Adrenal gland (tissue), 12 donors: Measurements from ENCODE around the gene PCSK6. TPM values are rescaled to one million over a fixed set of nuclear protein-coding genes. Genes with fewer than 3 reads are reported as not detected.

ENCODE experiments used
- DNase-seq, 7 donors: peaks; one replicate each; pipeline ENCODE4 v3.0.0-alpha.2; 2019 to 2020
- H3K27ac ChIP-seq, 5 donors: fragments of 200-600 bp; sonication (generic) in 4 of 5; 1 replicate in 3 of 5; 2 replicates in 2 of 5; pipeline versions ENCODE4 v1.5.1 to v1.8.0; 2016 to 2020; ENCODE audit warnings: mild to moderate bottlenecking in 1 of 5
- H3K27me3 ChIP-seq: fragments of 200-600 bp; 2 replicates; pipeline ENCODE4 v1.8.0; 2021
- H3K36me3 ChIP-seq, 2 donors: fragments of 200-600 bp; replicated peaks in 1 of 2; 1 replicate in 1 of 2; 2 replicates in 1 of 2; pipeline versions ENCODE4 v1.5.1 to v1.8.0; 2018 to 2022
- H3K4me1 ChIP-seq, 2 donors: fragments of 200-600 bp; replicated peaks in 1 of 2; 1 replicate in 1 of 2; 2 replicates in 1 of 2; pipeline versions ENCODE4 v1.5.1 to v1.8.0; 2018 to 2021
- H3K4me3 ChIP-seq, 4 donors: fragments of 200-600 bp; sonication (generic) in 3 of 4; one replicate each; pipeline ENCODE4 v1.5.1; 2016 to 2018
- H3K9me3 ChIP-seq, 3 donors: fragments of 200-600 bp; sonication (generic) in 1 of 3; replicated peaks in 1 of 3; 1 replicate in 2 of 3; 2 replicates in 1 of 3; pipeline versions ENCODE4 v1.5.1 to v1.8.0; 2016 to 2021
- POLR2A ChIP-seq, 2 donors: fragments of 450-650 bp; IDR thresholded peaks; one replicate each; pipeline ENCODE4 v1.6.1; 2017; ENCODE audit warnings: antibody characterized with exemption in 2 of 2, mild to moderate bottlenecking in 2 of 2, moderate library complexity in 1 of 2
- WGBS, 4 donors: extraction: QIAGEN DNeasy Blood & Tissue Kit in 2 of 4; methylation state at CpG; one replicate each; pipeline versions ENCODE4 v1.1.5 to v1.1.7; 2013 to 2017; 5-methylcytosine and 5-hydroxymethylcytosine counted together
- intact Hi-C, 2 donors: fragments of 100-400 bp; cut with DNase I; formaldehyde crosslinking; loops; one replicate each; pipeline versions ENCODE4 v1.14.1 to v1.15.0; 2022 to 2023
- polyA plus RNA-seq, 3 donors: library from polyadenylated mRNA; stranded (reverse); fragments of 200-250 nt in 2 of 3; fragments of 350-450 nt in 1 of 3; fragmentation: Illumina TruSeq in 1 of 3; extraction: RNeasy Lipid Tissue Mini Kit (QIAGEN cat#74804) in 1 of 3; gene quantifications; one replicate each; pipeline ENCODE4 v1.2.3, GENCODE V29; 2013 to 2014
- total RNA-seq, 9 donors: library from RNA; depleted of rRNA in 4 of 9; stranded (reverse); fragments of >200 nt in 4 of 9; fragments of 120-200 nt in 1 of 9; fragmentation: NEBNext Ultra II Directional in 1 of 9; extraction: Animal tissue kit (Norgen Biotek cat#: 25700) in 1 of 9; gene quantifications; one replicate each; pipeline versions ENCODE4 v1.1.0 to v1.2.4, GENCODE V29; 2013 to 2023
- TF ChIP-seq, protein P1 (sequence below), 6 experiments: fragments of 450-650 bp in 4 of 6; fragments of 200-600 bp in 2 of 6; sonication (generic) in 1 of 6; IDR thresholded peaks; 1 replicate in 5 of 6; 2 replicates in 1 of 6; pipeline versions ENCODE4 v1.5.1 to v1.8.0; 2016 to 2021; ENCODE audit warnings: antibody characterized with exemption in 6 of 6, mild to moderate bottlenecking in 2 of 6, moderate library complexity in 1 of 6
- donor health status: healthy with polysubstance abuse.
- donor health status: Bipolar disorder and iron deficiency.
- donor health status: DM: yes; HTN: yes; CAD: no.
- donor health status: DM: no; HTN: no; CAD: no.
- donor health status: DM: no; HTN: no; CAD: no.
- donor health status: DM: yes; HTN: yes; CAD: no.

PCSK6 gene
- total and polyA plus RNA-seq, 12 donors = 0.88 to 53.0 (median 5.6) TPM

DNA sequence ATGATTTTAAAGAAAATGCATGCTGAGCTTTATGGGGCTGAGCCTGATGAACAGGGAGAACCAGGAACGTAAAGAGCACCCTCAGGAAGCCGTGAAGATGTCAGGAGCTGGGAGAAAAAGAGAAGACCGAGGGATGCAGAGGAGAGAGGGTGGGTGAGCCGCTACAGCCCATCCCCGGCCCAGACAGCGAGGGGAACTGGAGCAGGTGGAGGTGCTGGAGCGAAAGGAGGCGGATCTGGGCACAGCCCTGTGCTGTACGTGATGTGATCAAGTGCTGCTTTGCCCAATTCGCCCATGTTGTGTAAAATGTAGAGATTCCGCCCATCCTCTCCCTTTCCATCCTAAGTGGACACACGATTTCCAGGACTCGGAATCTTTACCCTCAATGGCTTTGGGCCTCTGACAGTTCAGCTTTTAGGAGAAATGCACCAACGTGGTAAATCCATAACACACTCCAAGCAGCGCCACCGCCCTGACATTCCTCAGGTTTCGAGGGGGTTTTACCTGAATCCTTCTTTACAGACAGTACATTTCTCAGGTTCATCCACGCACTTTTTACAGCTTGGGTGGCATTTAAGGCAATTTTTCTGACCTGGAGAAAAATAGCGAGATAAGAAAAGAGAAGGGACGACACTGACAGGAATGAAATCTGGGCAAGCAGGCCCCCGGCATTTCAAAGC is 167.4 kb downstream of the PCSK6 start:
- TF ChIP-seq, protein P1, sequence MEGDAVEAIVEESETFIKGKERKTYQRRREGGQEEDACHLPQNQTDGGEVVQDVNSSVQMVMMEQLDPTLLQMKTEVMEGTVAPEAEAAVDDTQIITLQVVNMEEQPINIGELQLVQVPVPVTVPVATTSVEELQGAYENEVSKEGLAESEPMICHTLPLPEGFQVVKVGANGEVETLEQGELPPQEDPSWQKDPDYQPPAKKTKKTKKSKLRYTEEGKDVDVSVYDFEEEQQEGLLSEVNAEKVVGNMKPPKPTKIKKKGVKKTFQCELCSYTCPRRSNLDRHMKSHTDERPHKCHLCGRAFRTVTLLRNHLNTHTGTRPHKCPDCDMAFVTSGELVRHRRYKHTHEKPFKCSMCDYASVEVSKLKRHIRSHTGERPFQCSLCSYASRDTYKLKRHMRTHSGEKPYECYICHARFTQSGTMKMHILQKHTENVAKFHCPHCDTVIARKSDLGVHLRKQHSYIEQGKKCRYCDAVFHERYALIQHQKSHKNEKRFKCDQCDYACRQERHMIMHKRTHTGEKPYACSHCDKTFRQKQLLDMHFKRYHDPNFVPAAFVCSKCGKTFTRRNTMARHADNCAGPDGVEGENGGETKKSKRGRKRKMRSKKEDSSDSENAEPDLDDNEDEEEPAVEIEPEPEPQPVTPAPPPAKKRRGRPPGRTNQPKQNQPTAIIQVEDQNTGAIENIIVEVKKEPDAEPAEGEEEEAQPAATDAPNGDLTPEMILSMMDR (IDR thresholded peaks at IDR 0.05) = no peak
- no peak for TF ChIP-seq POLR2A (IDR thresholded peaks at IDR 0.05)
- Histone ChIP-seq H3K4me3 (no peak overlapping the region), H3K27ac (no peak overlapping the region), H3K27me3 (no peaks in the 10 kb centered on the region), H3K36me3 (no peaks in the 10 kb centered on the region), H3K4me1 (no peaks in the 10 kb centered on the region), H3K9me3 (no peaks in the 10 kb centered on the region)
- 87 to 92% (median 90%) methylated on average over 21 of the region's 21 CpGs for WGBS, 4 donors
- intact Hi-C loops = no loop called here
- DNase-seq = no peak

DNA sequence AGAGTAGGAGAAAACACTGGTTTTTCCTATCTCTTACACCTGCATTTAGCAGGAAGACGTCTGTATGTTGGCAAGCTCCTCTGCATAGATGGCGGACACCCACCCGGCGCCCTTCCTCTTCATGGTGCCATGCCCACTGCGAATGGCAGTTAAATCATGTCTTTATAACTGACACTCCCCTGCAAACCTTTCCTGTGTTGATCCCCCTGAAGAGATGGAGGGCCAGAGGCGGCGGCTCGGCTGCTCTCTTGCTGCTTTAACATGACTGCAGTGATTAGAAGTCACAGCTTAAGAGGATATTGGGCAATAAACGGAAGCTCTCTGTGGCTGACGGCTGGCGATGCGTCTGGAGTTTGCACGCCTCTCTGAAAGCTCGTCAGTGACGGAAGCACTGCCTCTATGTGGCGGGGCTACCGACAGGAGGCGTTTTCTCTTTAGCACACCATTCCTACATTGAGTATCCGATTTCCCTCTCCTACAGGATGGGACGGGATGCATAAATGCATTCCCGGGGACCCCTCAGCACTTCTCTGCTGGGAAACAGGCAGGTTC is 168.9 kb downstream of the PCSK6 start:
- peak overlapping the region in 1 of 4 donors; percentile 45 for H3K4me3 ChIP-seq
- peak in 6 of 7 donors; percentile 42 to 77 (median 58) for DNase-seq
- intact Hi-C loops = no loop called here

GRCh38 chr15:101318839-101319238 is 170.7 kb downstream of the PCSK6 start:
- TF ChIP-seq, protein P1 (IDR thresholded peaks at IDR 0.05) = no peak
- no peak for TF ChIP-seq POLR2A (IDR thresholded peaks at IDR 0.05)
- no peak overlapping the region for H3K4me3 ChIP-seq
- H3K9me3 ChIP-seq = no peaks in the 10 kb centered on the region
- 59 to 72% (median 65%) methylated on average over 7 of the region's 7 CpGs for WGBS, 4 donors
- intact Hi-C loops = no loop called here
- no peaks in the 10 kb centered on the region for H3K36me3 ChIP-seq
- no peaks in the 10 kb centered on the region for H3K4me1 ChIP-seq
- no peak for DNase-seq
- H3K27me3 ChIP-seq = no peaks in the 10 kb centered on the region
- no peak overlapping the region for H3K27ac ChIP-seq

More for the DNA sequence above, 168.9 kb downstream of the PCSK6 start:
- Histone ChIP-seq H3K9me3 (no peaks in the 10 kb centered on the region), H3K27me3 (no peaks in the 10 kb centered on the region), H3K4me1 (no peaks in the 10 kb centered on the region), H3K36me3 (no peaks in the 10 kb centered on the region), H3K27ac (peak overlapping the region in 1 of 5 donors; percentile 56)
- WGBS, 4 donors = 47 to 72% (median 60%) methylated on average over 21 of the region's 21 CpGs
- TF ChIP-seq, protein P1 (IDR thresholded peaks at IDR 0.05) = peak in 4 of 6 experiments; percentile 28 to 47 (median 40)
- no peak for TF ChIP-seq POLR2A (IDR thresholded peaks at IDR 0.05)

- no peaks in the 10 kb centered on the region for H3K36me3 ChIP-seq
- no peaks in the 10 kb centered on the region for H3K27me3 ChIP-seq
- H3K9me3 ChIP-seq = no peaks in the 10 kb centered on the region
- no peaks in the 10 kb centered on the region for H3K4me1 ChIP-seq
- DNase-seq = no peak
- intact Hi-C loops = no loop called here
- WGBS, 4 donors = 78 to 94% (median 87%) methylated on average over 13 to 20 of the region's 20 CpGs
- TF ChIP-seq, protein P1 (IDR thresholded peaks at IDR 0.05) = no peak
- no peak for TF ChIP-seq POLR2A (IDR thresholded peaks at IDR 0.05)
- no peak overlapping the region for H3K4me3 ChIP-seq
- H3K27ac ChIP-seq = no peak overlapping the region
These were observed 171.2 kb downstream of the PCSK6 start for GRCh38 chr15:101318147-101318819.
